Right hindlimb (tissue), 1 donor: ENCODE measurements around the gene PFN3.
A peak's percentile ranks its signal among the peaks of the same experiment; 100 is the strongest.
"Not testable (repeated sequence)": the region's sequence is repeated elsewhere in the genome, so short reads cannot be mapped to it uniquely, and the experiment has no call there.

ENCODE experiments used
- DNase-seq: peaks from one replicate; pipeline ENCODE4 v3.0.0-alpha.2; 2018

The PFN3 gene

GRCh38 chr5:177371120-177372033 lies 29.1 kb downstream of the PFN3 start:
- no peak for DNase-seq

GRCh38 chr5:177370488-177371119 lies 29.9 kb downstream of the PFN3 start:
- peak; percentile 91 for DNase-seq

GRCh38 chr5:177369645-177370440 lies 30.6 kb downstream of the PFN3 start:
- peak; percentile 57 for DNase-seq

DNA sequence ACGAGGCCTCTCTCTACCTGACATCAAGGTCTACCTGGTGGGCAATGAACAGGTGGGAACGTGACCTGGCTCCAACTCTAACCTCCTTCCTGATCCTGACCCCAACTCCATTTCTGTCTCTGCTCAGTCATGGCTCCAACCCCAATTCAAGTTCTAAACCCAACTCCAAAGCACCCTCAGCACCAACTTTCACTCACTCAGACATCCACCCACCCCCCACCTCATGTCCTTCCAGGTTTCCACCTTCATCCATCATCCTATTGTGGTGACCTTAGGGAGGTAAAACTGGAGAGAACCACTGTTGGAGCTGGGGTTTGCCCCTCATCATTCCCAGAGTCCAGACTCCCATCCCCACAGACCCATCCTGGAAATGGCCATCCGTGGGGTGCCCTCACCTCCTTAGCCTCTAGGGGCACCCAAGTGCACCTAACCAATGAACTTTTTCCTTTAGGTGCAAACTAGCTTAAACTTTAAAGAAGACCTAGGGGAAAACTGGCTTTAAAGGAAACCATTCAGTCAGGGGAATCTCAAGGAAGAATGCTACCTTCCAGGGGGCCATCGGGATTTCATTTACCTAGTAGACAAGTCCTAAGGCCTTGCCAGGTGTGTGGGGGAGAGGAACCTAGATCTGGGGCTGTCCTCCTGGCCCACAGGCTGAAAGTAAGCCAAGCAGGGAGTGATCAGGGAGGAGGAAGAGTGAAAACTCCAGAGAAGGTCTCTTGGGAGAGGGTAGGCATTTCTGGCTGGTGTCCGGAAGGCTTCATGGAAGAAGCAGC lies 31.4 kb downstream of the PFN3 start:
- no peak for DNase-seq

DNA sequence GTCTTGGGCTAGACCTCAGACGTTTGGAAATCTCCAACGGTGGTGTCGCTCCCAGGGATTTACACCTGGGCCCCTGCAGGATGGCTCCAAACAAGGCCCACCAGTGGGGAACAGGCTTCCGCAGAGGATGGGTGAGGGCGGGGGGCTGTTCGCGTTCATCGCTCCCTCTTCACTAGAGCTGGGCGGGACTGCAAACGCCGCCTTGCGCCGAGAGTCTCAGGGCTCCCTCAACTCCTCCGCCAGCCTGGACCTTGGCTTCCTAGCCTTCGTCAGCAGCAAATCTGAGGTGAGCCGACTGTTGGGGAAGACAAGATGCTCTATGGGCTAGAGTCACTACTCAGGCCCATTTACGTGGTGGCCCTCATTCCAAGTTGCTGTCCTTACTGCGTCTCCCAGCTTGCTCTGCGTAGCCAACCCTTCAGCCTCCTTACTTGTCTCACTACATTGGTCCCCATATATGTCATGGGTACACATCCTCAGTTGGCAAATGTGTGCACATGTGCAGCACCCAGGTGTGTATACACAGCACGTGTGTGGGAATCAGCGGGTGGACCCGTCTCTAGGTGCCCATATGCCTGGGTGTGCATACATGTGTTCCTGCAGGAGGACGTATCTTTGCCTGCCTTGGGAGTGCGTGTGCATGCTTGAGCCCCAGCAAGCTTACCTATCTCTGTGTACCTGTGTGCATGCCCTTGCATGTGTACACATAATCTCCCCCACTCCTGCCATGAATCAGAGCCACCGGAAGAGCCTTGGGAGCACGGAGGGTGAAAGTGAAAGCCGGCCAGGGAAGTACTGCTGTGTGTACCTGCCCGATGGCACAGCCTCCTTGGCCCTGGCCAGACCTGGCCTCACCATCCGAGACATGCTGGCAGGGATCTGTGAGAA lies 32.2 kb downstream of the PFN3 start:
- no peak for DNase-seq

DNA sequence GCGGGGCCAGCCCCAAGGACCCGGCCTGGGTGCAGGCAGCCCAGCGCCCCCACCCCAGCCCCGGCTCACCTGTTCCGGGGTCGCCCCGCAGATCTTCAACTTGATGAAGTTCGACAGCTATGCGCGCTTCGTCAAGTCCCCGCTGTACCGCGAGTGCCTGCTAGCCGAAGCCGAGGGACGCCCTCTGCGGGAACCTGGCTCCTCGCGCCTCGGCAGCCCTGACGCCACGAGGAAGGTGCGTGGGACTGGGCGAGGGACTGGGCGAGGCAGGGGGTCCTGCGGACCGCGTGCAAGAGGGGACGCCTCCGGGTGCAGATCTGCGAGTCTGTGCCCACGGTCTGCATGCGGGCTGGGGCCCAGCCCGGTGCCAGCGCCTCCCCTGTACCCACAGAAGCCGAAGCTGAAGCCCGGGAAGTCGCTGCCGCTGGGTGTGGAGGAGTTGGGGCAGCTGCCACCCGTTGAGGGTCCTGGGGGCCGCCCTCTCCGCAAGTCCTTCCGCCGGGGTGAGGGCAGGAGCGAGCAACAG lies 33.1 kb downstream of the PFN3 start:
- DNase-seq: no peak

GRCh38 chr5:177366528-177367322 lies 33.7 kb downstream of the PFN3 start:
- DNase-seq: peak; percentile 95

DNA sequence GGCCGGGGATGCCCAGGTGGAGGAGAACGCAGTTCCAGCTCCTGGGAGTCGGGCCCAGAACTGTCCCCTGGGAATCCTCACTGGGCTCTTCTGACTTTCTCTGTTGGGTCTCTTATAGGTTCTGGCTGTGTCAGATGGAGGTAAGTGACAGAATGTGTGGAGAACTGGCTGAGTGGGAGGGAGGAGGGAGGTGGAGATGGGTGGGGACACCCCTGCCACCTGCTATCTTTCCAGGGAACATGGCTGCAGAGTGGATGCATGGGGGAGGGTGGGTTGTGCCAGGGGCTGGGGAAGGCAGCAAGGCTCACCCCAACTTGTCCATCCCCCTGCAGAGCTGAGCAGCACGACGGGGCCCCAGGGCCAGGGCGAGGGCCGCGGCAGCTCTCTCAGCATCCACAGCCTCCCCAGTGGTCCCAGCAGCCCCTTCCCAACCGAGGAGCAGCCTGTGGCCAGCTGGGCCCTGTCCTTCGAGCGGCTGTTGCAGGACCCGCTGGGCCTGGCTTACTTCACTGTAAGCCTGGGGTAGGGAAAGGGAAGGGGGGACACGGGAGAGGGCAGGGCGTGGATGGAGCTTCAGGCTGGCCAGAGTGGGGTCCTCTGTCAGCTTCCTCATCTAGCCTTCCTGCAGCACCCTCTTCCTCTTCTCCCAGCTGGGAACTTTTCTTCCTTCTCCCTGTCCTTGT lies 34.5 kb downstream of the PFN3 start:
- DNase-seq: peak; percentile 42

DNA sequence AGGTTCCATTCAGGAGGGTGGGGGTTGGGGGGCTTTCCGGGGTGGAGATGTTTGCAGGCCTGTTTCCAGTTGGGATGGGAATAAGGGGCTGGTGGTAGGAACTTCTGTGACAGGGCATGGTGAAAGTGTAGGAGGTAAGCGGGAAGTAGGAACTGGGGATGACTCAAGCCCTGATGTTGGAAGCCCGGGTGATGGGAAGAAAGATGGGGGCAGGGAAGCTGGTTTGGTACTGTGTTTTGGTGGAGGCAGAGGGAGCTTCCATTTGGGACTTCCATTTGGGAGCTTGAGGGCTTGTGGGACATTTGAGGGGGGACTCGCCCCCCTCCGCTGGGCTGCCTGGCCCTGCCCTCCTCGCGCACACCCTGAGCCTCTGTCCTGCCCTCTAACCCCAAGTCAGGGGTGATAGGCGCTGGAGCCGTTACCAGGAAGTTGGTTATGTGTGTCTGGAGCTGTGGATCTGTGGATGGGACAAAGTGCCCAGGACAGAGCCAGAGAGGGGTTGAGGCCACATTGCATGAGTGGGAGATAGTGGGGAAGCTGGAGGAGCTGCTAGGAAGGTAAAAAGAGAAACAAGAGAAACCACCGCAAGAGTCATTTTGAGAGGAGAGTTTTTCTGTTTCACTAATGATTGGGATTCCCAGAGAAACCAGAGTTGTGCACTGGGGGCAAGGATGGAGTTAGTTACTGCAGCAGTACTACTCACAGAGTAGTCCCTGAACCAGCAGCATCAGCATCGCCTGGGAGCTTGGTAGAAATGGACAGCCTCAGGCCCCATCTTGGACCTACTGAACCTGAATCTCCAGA lies 36.1 kb downstream of the PFN3 start:
- no peak for DNase-seq

DNA sequence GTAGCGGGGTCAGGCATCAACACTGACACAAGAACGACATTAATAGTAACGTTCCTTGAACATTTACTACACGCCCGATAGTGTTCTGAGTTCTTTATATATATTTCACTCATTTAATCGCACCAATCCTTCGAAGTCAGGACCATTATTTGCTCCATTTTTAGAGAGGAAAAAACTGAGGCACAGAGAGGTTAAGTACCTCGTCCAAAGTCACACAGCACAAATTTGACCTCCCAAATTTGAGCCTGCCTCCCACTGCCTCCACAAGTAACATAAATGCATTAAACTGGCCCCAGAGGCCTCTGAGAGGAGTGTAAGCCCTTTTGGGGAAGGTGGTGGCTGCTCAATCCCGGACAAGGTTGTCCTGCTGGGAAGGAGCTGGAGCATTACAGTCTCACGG lies 36.9 kb downstream of the PFN3 start:
- DNase-seq: no peak

DNA sequence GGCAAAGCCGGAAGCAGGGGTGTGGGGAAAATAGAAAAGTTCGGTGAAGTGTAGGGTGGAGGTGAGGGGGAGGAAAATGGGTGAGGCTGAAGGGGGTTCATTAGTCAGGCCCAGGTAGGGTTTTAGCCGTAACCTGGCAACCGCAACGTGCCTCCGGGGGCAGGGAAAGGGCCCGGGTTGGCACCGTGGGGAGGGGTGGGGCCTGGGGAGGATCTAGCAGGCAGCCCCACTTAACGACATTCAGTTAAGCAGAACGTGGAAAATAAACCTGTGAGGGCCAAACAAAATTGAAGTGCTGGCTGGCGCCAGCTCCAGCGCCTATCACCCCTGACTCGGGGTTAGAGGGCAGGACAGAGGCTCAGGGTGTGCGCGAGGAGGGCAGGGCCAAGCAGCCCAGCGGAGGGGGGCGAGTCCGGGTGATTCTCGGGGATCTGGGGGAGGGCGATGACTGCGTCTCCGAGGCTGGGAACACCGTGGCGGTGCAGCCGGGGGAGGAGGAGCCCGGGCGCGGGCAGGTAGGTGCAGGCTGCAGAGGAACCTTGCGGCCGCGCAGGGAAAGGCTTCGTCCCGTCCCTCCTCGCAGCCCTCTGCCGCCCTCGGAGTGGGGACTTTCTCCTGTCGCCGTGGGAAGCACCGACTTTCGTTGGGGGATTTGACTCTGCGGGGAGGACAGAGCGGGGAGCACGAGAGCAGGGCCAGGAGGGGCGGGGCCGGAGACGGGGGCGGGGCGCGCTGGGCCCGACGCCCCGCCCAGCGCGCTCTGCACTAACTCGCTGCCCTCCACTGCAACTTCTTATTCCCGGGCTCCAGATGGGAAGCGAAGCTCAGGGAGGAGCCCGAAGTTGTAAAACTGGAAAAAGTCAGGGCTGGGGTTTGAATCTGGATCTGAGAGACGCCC lies 37.6 kb downstream of the PFN3 start:
- DNase-seq: peak; percentile 62

GRCh38 chr5:177362292-177362609 lies 38.2 kb downstream of the PFN3 start:
- DNase-seq: no peak

GRCh38 chr5:177361418-177362291 lies 38.8 kb downstream of the PFN3 start:
- no peak for DNase-seq

GRCh38 chr5:177360740-177361139 lies 39.7 kb downstream of the PFN3 start:
- DNase-seq: not testable (repeated sequence)

DNA sequence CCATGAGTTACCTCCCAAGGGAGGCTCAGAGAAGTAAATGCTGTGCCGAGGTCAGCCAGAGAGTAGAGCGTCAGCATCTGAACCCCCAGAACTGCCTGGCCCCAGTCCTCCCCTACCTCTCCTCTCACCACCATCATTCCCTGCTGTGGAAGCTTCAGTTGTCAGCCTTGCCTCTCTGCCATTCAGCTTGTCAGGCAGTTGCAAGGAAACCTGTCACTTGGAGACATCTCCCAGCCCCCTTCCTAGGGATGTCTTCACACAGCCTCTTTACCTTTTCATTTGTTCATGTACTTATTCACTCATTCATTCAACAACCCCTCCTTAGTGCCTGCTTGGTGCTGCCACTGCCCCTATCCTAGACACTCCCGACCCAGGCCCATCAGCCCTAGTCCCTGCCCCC lies 40.6 kb downstream of the PFN3 start:
- DNase-seq: no peak

GRCh38 chr5:177359451-177359851 lies 41.0 kb downstream of the PFN3 start:
- no peak for DNase-seq

GRCh38 chr5:177358370-177358819 lies 42.1 kb downstream of the PFN3 start:
- DNase-seq: no peak
